Activated naive CD8-positive, alpha-beta T cell treated with anti-CD3 and anti-CD28 coated beads, Interleukin-2, amount 50 U/mL, for 24 hours (primary cell): Measurements from ENCODE around the gene NUP107.

Experiments used
- ATAC-seq: fragments of 150-1000 bp; cut with Tn5 transposase; one replicate; pipeline ENCODE4 v1.10.0; 2021
- DNase-seq: peaks from one replicate; pipeline ENCODE4 v3.0.0; 2021
- H3K27ac Mint-ChIP-seq: one replicate; pipeline ENCODE4 v1.8.0; 2021; ENCODE audit warnings: mild to moderate bottlenecking, mixed read lengths
- H3K27me3 Mint-ChIP-seq: one replicate; pipeline ENCODE4 v1.8.0; 2021; ENCODE audit warnings: mixed read lengths
- H3K36me3 Mint-ChIP-seq: one replicate; pipeline ENCODE4 v1.8.0; 2021; ENCODE audit warnings: low read depth, mixed read lengths
- H3K4me1 Mint-ChIP-seq: one replicate; pipeline ENCODE4 v1.8.0; 2021; ENCODE audit warnings: mixed read lengths
- H3K4me3 Mint-ChIP-seq: one replicate; pipeline ENCODE4 v1.8.0; 2021; ENCODE audit warnings: mild to moderate bottlenecking, moderate library complexity, mixed read lengths
- H3K9me3 Mint-ChIP-seq: one replicate; pipeline ENCODE4 v1.8.0; 2021; ENCODE audit warnings: mixed read lengths

Gene NUP107

DNA sequence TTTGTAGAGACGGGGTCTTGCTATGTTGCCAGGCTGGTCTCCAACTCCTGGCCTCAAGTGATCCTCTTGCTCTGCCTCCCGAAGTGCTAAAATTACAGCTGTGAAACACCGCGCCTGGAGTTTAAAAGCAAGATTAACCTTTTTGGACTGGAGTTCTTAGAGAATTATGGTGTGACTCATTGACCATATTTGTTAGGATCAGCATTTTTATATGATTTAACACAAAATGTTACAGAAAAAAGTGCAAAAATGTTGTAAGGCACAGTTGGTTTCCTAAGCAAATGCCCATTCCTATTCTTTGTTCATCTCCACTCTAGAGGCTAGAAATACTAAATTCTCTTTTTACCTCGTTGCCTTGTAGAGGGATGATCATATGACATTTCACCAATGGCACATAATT is 86.8 kb downstream of the NUP107 start:
- Mint-ChIP-seq H3K27ac (no peak overlapping the region), H3K4me1 (peaks cover 21% of the 10 kb centered on the region), H3K4me3 (no peak overlapping the region), H3K36me3 (no peaks in the 10 kb centered on the region), H3K9me3 (no peaks in the 10 kb centered on the region), H3K27me3 (no peaks in the 10 kb centered on the region)
- no peak for ATAC-seq
- DNase-seq: no peak

GRCh38 chr12:68775121-68775630 is 88.4 kb downstream of the NUP107 start:
- H3K4me3 Mint-ChIP-seq: no peak overlapping the region
- ATAC-seq: no peak
- H3K36me3 Mint-ChIP-seq: no peaks in the 10 kb centered on the region
- H3K4me1 Mint-ChIP-seq: peaks cover 21% of the 10 kb centered on the region
- H3K27me3 Mint-ChIP-seq: no peaks in the 10 kb centered on the region
- no peak overlapping the region for H3K27ac Mint-ChIP-seq
- no peaks in the 10 kb centered on the region for H3K9me3 Mint-ChIP-seq
- no peak for DNase-seq

GRCh38 chr12:68776976-68777610 is 90.3 kb downstream of the NUP107 start:
- ATAC-seq (no peak), DNase-seq (no peak)
- Mint-ChIP-seq H3K4me1 (peaks cover 20% of the 10 kb centered on the region), H3K27me3 (no peaks in the 10 kb centered on the region), H3K36me3 (no peaks in the 10 kb centered on the region), H3K9me3 (no peaks in the 10 kb centered on the region), H3K4me3 (no peak overlapping the region), H3K27ac (no peak overlapping the region)

DNA sequence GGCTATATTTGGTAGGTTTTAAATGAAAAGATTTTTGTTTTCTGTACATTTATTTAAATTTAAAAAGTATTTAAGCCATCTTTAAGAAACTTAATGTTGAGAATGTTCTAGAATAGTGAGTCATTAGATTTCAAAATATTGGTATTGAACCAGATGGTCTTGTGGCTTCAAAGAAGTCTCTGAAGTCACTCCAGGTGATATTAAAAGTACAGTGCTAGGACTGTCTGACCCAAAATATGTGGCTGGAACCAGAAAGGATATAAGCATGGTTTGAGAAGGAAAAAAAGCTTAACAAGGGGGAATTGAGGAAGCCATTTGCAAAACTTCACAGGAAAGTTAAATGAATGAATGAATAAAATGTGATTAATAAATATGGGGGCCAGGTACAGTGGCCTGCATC is 92.5 kb downstream of the NUP107 start:
- H3K27ac Mint-ChIP-seq: no peak overlapping the region
- ATAC-seq (no peak), DNase-seq (no peak)
- H3K36me3 Mint-ChIP-seq: no peaks in the 10 kb centered on the region
- no peak overlapping the region for H3K4me3 Mint-ChIP-seq
- no peaks in the 10 kb centered on the region for H3K4me1 Mint-ChIP-seq
- H3K27me3 Mint-ChIP-seq: no peaks in the 10 kb centered on the region
- H3K9me3 Mint-ChIP-seq: no peaks in the 10 kb centered on the region

GRCh38 chr12:68780731-68781130 is 94.0 kb downstream of the NUP107 start:
- Mint-ChIP-seq H3K9me3 (no peaks in the 10 kb centered on the region), H3K27ac (no peak overlapping the region), H3K27me3 (no peaks in the 10 kb centered on the region), H3K4me1 (no peaks in the 10 kb centered on the region), H3K36me3 (no peaks in the 10 kb centered on the region), H3K4me3 (no peak overlapping the region)
- no peak for ATAC-seq
- DNase-seq: no peak

GRCh38 chr12:68781728-68782127 is 95.0 kb downstream of the NUP107 start:
- Mint-ChIP-seq H3K4me3 (no peak overlapping the region), H3K27ac (no peak overlapping the region), H3K36me3 (no peaks in the 10 kb centered on the region), H3K27me3 (no peaks in the 10 kb centered on the region), H3K9me3 (no peaks in the 10 kb centered on the region), H3K4me1 (no peaks in the 10 kb centered on the region)
- DNase-seq (no peak), ATAC-seq (no peak)

GRCh38 chr12:68784015-68784414 is 97.2 kb downstream of the NUP107 start:
- Mint-ChIP-seq H3K9me3 (no peaks in the 10 kb centered on the region), H3K4me1 (peaks cover 4% of the 10 kb centered on the region), H3K27ac (no peak overlapping the region), H3K4me3 (no peak overlapping the region), H3K27me3 (no peaks in the 10 kb centered on the region), H3K36me3 (no peaks in the 10 kb centered on the region)
- ATAC-seq (no peak), DNase-seq (no peak)

- H3K9me3 Mint-ChIP-seq: no peaks in the 10 kb centered on the region
- ATAC-seq (no peak), DNase-seq (no peak)
- peaks cover 4% of the 10 kb centered on the region for H3K4me1 Mint-ChIP-seq
- no peaks in the 10 kb centered on the region for H3K36me3 Mint-ChIP-seq
- H3K4me3 Mint-ChIP-seq: no peak overlapping the region
- H3K27me3 Mint-ChIP-seq: no peaks in the 10 kb centered on the region
- no peak overlapping the region for H3K27ac Mint-ChIP-seq
Measured at GRCh38 chr12:68785358-68785757, 98.6 kb downstream of the NUP107 start.

DNA sequence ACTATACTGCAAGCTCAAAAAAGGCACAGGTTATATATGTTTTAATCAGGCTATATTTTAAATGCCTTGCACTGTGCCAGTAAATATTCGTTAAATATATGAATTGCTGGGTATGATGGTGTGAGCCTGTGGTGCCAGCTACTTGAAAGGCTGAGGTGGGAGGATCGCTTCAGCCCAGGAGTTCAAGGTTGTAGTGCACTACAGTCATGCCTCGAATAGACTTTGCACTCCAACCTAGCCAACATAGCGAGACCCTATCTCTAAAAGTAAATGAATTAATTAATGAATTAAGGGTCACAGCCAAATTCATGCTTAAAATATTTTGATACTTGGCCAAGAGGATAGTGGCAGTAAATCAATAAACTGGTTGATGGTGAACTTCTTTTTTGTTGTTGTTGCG is 99.0 kb downstream of the NUP107 start:
- DNase-seq (no peak), ATAC-seq (no peak)
- peaks cover 4% of the 10 kb centered on the region for H3K4me1 Mint-ChIP-seq
- H3K9me3 Mint-ChIP-seq: no peaks in the 10 kb centered on the region
- no peaks in the 10 kb centered on the region for H3K27me3 Mint-ChIP-seq
- H3K4me3 Mint-ChIP-seq: no peak overlapping the region
- H3K36me3 Mint-ChIP-seq: no peaks in the 10 kb centered on the region
- H3K27ac Mint-ChIP-seq: no peak overlapping the region

DNA sequence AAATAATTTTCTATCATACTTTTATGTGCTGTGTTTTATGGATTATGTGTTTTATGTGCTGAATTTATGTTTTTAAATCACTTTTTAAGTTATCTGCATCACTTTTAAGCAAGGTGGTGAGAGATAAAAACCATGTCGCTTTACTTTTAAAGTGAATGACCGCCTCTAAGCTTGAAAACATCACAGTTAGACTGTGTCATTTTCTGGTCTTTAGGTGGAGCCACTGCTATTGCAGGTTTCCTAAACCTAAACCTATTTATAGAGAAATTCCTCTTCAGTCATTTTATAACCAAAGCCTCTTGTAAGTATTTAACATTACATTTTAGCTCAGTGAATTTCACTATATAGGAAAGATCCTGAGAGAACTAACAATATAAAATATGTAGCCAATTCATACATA is 100.2 kb downstream of the NUP107 start:
- Mint-ChIP-seq H3K9me3 (no peaks in the 10 kb centered on the region), H3K27me3 (no peaks in the 10 kb centered on the region), H3K27ac (no peak overlapping the region), H3K4me3 (no peak overlapping the region), H3K4me1 (peaks cover 4% of the 10 kb centered on the region), H3K36me3 (no peaks in the 10 kb centered on the region)
- ATAC-seq: no peak
- no peak for DNase-seq

- no peaks in the 10 kb centered on the region for H3K36me3 Mint-ChIP-seq
- peaks cover 4% of the 10 kb centered on the region for H3K4me1 Mint-ChIP-seq
- H3K4me3 Mint-ChIP-seq: no peak overlapping the region
- ATAC-seq (no peak), DNase-seq (no peak)
- no peaks in the 10 kb centered on the region for H3K9me3 Mint-ChIP-seq
- H3K27me3 Mint-ChIP-seq: no peaks in the 10 kb centered on the region
- no peak overlapping the region for H3K27ac Mint-ChIP-seq
Measured at GRCh38 chr12:68788554-68789143, 101.9 kb downstream of the NUP107 start.

- DNase-seq (no peak), ATAC-seq (no peak)
- no peak overlapping the region for H3K4me3 Mint-ChIP-seq
- no peaks in the 10 kb centered on the region for H3K27me3 Mint-ChIP-seq
- H3K9me3 Mint-ChIP-seq: no peaks in the 10 kb centered on the region
- H3K4me1 Mint-ChIP-seq: peaks cover 4% of the 10 kb centered on the region
- H3K36me3 Mint-ChIP-seq: no peaks in the 10 kb centered on the region
- H3K27ac Mint-ChIP-seq: no peak overlapping the region
Measured at GRCh38 chr12:68789144-68789878, 102.5 kb downstream of the NUP107 start.

DNA sequence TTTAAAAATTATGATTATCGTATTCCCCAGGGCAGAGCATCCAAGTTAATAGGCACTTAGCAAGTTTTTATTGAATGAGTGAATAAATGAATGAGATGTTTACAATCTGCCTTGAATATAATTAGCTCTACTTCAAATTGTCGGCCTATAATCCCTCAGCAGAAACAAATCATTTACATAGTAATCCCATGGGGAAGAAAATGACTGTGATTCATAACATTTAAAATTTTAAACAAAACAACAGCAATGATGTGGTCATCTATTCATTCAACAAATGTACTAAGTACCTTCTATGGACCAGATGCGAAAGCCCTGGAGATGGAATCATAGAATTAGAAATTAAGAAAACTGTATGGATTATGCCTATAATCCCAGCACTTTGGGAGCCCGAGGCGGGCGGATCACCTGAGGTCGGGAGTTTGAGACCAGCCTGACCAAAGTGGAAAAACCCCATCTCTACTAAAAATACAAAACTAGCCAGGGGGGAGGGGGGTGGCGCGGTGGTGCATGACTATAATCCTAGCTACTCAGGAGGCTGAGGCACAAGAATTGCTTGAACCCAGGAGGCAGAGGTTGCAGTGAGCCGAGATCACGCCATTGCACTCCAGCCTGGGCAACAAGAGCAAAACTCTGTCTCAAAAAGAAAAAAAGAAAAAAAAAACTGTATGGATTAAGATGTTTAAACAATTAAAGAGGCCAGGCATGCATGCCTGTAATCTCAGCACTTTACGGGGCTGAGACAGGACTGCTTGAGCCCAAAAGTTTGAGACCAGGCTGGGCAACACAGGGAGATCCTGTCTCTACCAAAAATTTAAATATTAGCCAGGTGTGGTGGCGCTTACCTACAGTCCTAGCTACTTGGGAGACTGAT is 103.5 kb downstream of the NUP107 start:
- ATAC-seq (no peak), DNase-seq (no peak)
- Mint-ChIP-seq H3K4me1 (peaks cover 4% of the 10 kb centered on the region), H3K9me3 (no peaks in the 10 kb centered on the region), H3K27me3 (no peaks in the 10 kb centered on the region), H3K4me3 (no peak overlapping the region), H3K27ac (no peak overlapping the region), H3K36me3 (no peaks in the 10 kb centered on the region)

- peaks cover 4% of the 10 kb centered on the region for H3K4me1 Mint-ChIP-seq
- no peak overlapping the region for H3K4me3 Mint-ChIP-seq
- H3K9me3 Mint-ChIP-seq: no peaks in the 10 kb centered on the region
- no peak for DNase-seq
- no peak overlapping the region for H3K27ac Mint-ChIP-seq
- H3K36me3 Mint-ChIP-seq: no peaks in the 10 kb centered on the region
- no peak for ATAC-seq
- H3K27me3 Mint-ChIP-seq: no peaks in the 10 kb centered on the region
Measured at GRCh38 chr12:68790952-68791234, 104.1 kb downstream of the NUP107 start.
